ENCODE measurements around the gene SFN. TPM values are rescaled to one million over a fixed set of nuclear protein-coding genes. Genes with fewer than 3 reads are reported as not detected.
"Not testable (repeated sequence)": the region's sequence is repeated elsewhere in the genome, so short reads cannot be mapped to it uniquely, and the experiment has no call there.

SFN gene
- total and polyA plus RNA-seq, 3 donors from 2014 or later = 0.31 to 0.41 TPM; not detected in 1

DNA sequence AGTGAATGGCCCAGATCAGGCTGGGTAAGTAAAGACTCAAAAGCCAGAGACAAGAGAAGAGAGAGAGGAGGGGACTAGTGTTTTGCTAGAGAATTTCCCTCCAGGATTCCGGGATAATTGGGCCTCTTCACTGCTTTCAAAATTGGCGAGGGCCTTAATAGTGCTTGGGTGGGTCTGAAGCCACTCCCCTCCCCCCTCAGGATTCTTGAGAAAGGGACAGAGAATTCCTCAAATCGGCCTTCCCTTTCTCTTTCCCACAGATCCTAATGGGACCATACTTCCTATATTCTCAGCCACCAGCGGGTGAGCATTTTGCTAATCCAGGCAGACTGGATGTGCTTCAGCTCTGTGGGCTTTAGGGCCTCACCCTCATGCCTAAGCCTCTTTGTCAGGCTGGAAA is 11.9 kb downstream of the SFN start:
- H3K4me1 ChIP-seq = no peaks in the 10 kb centered on the region
- no peak for DNase-seq
- H3K27me3 ChIP-seq = no peaks in the 10 kb centered on the region
- H3K27ac ChIP-seq = no peak overlapping the region
- H3K36me3 ChIP-seq (ENCODE audit: low read depth, missing control alignments) = no peaks in the 10 kb centered on the region
- no peak for TF ChIP-seq POLR2A (IDR thresholded peaks at IDR 0.05)
- TF ChIP-seq, protein P1, sequence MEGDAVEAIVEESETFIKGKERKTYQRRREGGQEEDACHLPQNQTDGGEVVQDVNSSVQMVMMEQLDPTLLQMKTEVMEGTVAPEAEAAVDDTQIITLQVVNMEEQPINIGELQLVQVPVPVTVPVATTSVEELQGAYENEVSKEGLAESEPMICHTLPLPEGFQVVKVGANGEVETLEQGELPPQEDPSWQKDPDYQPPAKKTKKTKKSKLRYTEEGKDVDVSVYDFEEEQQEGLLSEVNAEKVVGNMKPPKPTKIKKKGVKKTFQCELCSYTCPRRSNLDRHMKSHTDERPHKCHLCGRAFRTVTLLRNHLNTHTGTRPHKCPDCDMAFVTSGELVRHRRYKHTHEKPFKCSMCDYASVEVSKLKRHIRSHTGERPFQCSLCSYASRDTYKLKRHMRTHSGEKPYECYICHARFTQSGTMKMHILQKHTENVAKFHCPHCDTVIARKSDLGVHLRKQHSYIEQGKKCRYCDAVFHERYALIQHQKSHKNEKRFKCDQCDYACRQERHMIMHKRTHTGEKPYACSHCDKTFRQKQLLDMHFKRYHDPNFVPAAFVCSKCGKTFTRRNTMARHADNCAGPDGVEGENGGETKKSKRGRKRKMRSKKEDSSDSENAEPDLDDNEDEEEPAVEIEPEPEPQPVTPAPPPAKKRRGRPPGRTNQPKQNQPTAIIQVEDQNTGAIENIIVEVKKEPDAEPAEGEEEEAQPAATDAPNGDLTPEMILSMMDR (IDR thresholded peaks at IDR 0.05) = no peak
- H3K4me3 ChIP-seq = no peak overlapping the region
- H3K9me3 ChIP-seq = no peaks in the 10 kb centered on the region
- WGBS, 2 donors = 69 to 83% methylated on average over 4 of the region's 4 CpGs
- intact Hi-C loops (cut with DNase I; ENCODE audit: low total_unique reads) = no loop called here

DNA sequence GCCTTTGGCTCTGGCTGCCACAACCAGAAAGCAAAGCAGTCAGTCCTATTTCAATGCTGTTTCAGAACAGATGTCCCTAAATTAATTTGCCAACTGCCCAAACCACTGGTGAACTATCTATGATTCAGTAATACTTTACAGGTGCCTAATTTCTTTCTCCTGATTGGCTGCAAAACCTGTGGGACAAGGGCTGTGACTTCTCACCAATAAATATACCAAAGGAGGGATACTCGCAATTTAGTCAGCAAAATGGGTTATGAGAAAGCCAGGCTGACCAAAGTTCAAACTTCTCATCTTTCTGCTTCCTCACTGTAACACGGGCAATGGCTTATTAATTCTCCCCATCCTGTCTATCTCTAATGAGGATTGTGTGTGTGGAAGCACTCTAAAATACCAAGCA is 14.4 kb downstream of the SFN start:
- WGBS, 2 donors = 80 to 83% methylated on average over 2 of the region's 2 CpGs
- Histone ChIP-seq H3K27me3 (no peaks in the 10 kb centered on the region), H3K4me3 (no peak overlapping the region), H3K4me1 (no peaks in the 10 kb centered on the region), H3K9me3 (no peaks in the 10 kb centered on the region), H3K27ac (no peak overlapping the region), H3K36me3 (ENCODE audit: low read depth, missing control alignments) (no peaks in the 10 kb centered on the region)
- DNase-seq = no peak
- no peak for TF ChIP-seq POLR2A (IDR thresholded peaks at IDR 0.05)
- TF ChIP-seq, protein P1 (IDR thresholded peaks at IDR 0.05) = no peak
- intact Hi-C loops (cut with DNase I; ENCODE audit: low total_unique reads) = no loop called here

- H3K4me1 ChIP-seq = no peaks in the 10 kb centered on the region
- TF ChIP-seq, protein P1 (IDR thresholded peaks at IDR 0.05) = no peak
- TF ChIP-seq POLR2A (IDR thresholded peaks at IDR 0.05) = no peak
- no peak overlapping the region for H3K27ac ChIP-seq
- no peak for DNase-seq
- no peaks in the 10 kb centered on the region for H3K27me3 ChIP-seq
- no peaks in the 10 kb centered on the region for H3K36me3 ChIP-seq (ENCODE audit: low read depth, missing control alignments)
- H3K4me3 ChIP-seq = no peak overlapping the region
- intact Hi-C loops (cut with DNase I; ENCODE audit: low total_unique reads) = no loop called here
- 78 to 96% methylated on average over 4 of the region's 4 CpGs for WGBS, 2 donors
- no peaks in the 10 kb centered on the region for H3K9me3 ChIP-seq
These were observed 16.8 kb downstream of the SFN start for GRCh38 chr1:26879793-26880192.

DNA sequence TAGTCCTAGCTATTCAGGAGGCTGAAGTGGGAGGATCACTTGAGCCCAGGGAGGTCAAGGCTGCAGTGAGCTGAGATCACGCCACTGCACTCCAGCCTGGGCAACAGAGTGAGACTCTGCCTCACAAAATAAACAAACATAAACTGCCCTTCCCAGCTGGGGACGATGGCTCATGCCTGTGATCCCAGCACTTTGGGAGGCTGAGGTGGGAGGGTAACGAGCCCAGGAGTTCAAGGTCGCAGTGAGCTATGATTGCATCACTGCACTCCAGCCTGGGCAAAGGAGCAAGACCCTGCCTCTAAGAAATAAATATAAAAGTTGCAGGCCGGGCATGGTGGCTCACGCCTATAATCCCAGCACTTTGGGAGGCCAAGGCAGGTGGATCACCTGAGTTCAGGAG is 18.7 kb downstream of the SFN start:
- DNase-seq; H3K4me3 ChIP-seq; H3K9me3 ChIP-seq; H3K27ac ChIP-seq; H3K36me3 ChIP-seq (ENCODE audit: low read depth, missing control alignments); H3K4me1 ChIP-seq; H3K27me3 ChIP-seq; intact Hi-C loops (cut with DNase I; ENCODE audit: low total_unique reads): not testable (repeated sequence)
- 59 to 86% methylated on average over 6 of the region's 6 CpGs for WGBS, 2 donors

DNA sequence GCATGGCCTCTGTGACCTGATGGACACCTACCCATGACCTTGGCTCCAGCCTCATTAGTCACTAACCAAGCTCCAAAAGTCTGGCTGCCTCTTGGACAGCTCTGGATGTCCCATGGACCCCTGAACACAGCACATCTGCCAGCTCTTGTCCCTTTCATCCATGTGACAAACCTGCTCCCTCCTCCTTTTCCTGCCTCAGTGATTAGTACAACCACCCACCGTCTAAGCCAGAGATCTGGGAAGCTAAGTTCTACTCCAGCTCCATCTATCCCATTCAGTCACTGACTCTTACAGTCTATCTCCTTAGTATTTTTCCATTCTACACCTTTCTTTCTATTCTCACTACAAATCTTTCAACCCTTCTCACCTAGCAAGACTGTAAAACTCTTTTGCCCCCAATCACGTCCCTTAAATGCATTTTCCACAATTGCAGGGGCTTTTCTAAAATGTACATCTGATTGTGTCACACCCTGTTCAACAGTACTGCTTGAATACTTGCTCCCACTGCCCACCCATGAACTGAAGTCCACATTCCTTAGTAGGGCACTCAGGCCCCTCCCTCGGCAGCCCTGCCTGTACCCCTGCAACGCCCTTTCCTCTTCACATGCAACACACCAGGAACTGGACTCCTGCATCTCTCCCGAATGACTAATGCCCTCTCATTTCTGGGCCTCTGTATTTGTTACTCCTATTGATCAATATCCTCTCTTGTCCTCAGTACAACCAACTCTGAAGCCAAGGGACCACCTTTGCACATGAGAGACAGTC is 19.9 kb downstream of the SFN start:
- WGBS, 2 donors = 85 to 87% methylated on average over 5 of the region's 5 CpGs
- intact Hi-C loops (cut with DNase I; ENCODE audit: low total_unique reads) = no loop called here
- Histone ChIP-seq H3K4me1 (no peaks in the 10 kb centered on the region), H3K27me3 (no peaks in the 10 kb centered on the region), H3K9me3 (no peaks in the 10 kb centered on the region), H3K36me3 (ENCODE audit: low read depth, missing control alignments) (no peaks in the 10 kb centered on the region), H3K27ac (no peak overlapping the region), H3K4me3 (no peak overlapping the region)
- DNase-seq = no peak
- no peak for TF ChIP-seq POLR2A (IDR thresholded peaks at IDR 0.05)
- TF ChIP-seq, protein P1 (IDR thresholded peaks at IDR 0.05) = no peak

All from testis (tissue), 3 donors.